DMS153 (cell line): ENCODE measurements around the gene AGAP1.

Source experiments
- DNase-seq: peaks from one replicate; lab custom pipeline; 2025; lab: John Stamatoyannopoulos, UW

The AGAP1 gene

GRCh38 chr2:235569837-235570236, 76.0 kb downstream of the AGAP1 start:
- no peak for DNase-seq

GRCh38 chr2:235570256-235570655, 76.4 kb downstream of the AGAP1 start:
- DNase-seq, result no peak

DNA sequence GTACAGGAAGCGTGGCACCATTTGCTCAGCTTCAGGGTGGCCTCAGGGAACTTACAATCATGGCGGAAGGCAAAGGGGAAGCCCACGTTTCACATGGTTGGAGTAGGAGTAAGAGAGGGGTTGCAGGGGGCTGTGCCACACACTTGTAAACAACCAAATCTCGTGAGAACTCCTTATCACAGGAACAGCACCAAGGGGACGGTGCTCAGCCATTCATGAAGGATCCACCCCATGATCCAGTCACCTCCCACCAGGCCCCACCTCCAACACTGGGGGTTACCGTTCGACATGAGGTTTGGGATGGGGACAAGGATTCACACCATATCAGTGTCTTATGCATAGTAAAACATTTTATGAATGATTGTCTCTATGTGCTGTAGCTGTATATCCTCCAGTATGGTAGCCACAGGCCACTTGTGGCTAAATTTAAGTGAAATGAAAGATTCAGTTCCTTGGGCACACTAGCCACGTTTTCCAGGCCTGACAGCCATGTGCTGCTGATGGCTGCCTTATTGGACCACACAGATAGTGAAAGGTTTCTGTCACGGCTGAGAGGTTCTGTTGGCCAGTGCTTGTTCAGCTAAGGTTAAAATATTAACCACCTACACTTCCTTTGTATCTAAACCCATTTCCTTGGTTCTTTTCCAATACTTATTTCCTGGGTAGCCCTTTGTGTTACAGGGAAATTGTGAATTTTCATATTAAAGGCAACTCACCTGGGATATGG, 77.3 kb downstream of the AGAP1 start:
- DNase-seq, result no peak

DNA sequence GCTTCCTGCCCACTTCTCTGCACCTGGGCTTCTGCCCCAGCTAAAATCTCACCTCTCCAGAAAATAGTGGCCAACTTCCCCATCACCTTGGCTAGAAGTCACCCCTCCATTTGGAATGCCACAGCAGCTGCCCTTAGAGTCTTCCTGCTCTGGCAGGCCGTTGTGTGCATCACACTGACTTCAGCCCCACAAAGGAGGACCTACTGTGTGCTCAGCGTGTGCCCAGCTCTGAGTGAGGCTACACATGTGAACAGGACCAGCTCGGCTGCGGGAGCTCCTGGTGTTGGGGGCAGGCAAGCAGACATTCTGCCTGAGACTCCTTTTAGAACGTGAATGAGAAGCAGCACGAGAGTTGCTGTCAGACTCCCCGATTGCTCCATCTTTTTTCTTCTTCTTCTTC, 78.7 kb downstream of the AGAP1 start:
- no peak for DNase-seq

DNA sequence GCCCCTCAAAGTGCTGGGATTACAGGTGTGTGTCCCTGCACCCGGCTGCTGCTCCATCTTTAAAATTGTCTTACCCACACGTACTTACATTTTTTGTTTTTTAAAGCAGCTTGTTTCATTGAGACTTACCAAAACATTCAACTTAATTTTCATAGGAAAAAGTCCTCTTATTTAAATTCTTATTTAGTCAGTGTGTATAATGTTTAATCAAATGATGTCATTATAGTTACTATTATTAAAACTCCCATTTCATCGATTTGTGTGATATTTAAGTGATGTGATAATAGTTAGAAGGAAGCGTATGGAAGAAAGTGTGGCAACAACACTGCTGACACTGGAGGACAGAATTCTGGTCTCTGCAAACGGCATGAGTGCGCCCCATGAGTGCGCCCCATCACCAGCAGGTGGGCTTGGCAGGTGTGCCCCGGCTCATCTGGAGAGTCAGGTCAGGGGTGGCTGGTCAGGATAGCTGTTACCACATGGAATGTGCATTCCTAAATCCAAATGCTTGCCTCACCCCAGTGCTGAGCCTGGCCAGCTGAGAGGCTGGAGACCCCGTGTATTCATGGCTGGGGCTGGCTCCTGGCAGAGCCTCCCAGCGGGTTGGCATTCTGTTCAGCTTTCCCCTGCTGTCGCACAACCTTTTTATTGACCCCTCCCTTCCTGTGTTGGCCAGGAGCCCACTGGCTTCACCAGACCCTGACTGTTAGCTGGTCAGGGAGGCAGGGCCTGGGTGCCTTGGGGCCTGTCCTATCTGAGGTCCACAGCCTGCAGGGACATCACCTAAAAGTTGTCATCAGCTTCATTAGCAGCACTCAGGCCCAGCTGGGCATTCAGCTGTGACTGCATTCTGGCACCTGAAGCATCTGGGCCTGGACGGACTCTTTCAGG, 79.7 kb downstream of the AGAP1 start:
- DNase-seq, result no peak

- no peak for DNase-seq
These were observed 81.6 kb downstream of the AGAP1 start for GRCh38 chr2:235575431-235575830.

DNA sequence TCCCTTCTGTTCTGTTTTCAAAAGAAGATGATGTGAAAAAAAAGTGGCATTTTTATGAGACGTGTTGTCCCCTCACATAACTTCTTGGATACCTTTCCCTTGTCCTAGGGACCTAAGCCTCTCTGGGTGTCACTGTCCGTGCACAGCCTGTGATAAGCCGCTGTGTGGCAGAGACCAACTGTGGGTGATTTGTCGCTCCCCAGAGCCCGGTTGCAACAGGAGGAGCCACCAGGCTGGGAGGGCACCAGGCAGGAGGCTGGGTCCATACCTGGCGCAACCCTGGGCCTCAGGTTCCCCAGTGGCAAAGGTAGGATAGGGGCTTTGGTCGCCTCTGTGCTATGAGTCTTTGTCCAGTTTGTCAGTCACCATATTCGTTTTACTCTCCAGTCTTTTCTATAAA, 82.1 kb downstream of the AGAP1 start:
- no peak for DNase-seq

GRCh38 chr2:235576337-235576910, 82.6 kb downstream of the AGAP1 start:
- no peak for DNase-seq

- peak; percentile 81 for DNase-seq
These were observed 83.8 kb downstream of the AGAP1 start for GRCh38 chr2:235577404-235578330.

- DNase-seq, result no peak
These were observed 85.3 kb downstream of the AGAP1 start for GRCh38 chr2:235579128-235579527.

- no peak for DNase-seq
These were observed 86.7 kb downstream of the AGAP1 start for GRCh38 chr2:235580426-235581157.

DNA sequence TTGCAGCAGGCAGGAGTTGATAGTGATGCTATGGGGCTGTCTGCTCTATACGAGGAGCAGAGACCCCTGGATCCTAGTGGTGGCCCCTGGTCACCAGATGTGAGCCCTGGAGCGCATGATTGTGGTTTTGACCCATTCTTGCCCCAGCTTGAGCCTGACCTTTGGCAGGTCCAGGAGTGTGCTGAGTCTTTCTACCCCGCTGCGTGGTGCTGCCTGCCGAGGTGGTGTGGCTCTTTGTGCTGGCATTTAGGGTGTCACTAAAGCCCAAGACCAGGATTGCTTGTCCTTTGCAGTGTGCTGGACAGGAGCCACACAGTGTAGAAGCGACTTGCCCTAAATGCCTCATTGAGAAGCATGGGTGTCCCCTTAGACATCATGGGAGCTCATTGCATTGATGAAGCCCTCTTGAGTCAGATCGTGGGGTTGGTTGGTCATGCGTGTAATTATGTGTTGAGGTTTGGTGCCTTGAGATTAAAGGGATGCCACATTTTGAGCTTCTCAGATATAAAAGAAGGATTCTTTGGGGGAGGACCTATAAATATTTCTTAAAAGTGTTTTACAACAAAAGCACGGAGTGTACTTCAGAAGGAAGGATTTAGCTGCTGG, 88.3 kb downstream of the AGAP1 start:
- no peak for DNase-seq

- no peak for DNase-seq
These were observed 88.9 kb downstream of the AGAP1 start for GRCh38 chr2:235582729-235583128.

- DNase-seq, result no peak
These were observed 89.3 kb downstream of the AGAP1 start for GRCh38 chr2:235583144-235583543.

DNA sequence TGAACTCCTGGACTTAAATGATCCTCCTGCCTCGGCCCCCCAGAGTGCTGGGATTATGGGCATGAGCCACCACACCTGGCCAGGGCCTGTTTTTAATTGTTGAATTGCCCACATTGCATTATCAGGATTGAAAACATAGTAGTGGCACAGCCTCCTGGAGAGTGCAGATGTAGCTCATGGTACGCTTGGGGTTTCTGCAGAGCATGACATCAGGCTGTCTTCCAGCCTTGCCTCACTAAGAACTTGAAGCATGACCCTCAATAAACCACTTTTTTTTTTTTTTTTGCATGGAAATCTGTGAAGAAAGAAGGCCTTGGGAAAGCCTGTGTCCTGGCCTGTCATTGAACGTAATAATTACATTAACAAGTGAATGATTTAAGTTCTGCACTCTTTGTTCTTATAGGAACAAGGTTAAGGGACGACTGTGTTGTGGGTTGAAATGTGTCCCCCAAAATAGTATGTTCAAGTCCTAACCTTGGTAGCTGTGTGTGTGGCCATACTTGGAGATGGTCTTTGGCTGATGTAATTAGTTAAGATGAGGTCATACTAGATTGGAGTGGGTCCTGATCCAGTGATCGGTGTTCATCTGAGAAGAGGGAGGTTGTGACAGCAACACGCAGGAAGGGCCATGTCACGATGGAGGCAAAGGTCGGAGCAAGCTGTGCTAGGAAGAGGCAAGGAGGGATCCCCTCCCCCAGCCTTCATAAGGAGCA, 90.2 kb downstream of the AGAP1 start:
- no peak for DNase-seq

GRCh38 chr2:235584638-235585007, 90.8 kb downstream of the AGAP1 start:
- no peak for DNase-seq

GRCh38 chr2:235587202-235587601, 93.4 kb downstream of the AGAP1 start:
- no peak for DNase-seq

DNA sequence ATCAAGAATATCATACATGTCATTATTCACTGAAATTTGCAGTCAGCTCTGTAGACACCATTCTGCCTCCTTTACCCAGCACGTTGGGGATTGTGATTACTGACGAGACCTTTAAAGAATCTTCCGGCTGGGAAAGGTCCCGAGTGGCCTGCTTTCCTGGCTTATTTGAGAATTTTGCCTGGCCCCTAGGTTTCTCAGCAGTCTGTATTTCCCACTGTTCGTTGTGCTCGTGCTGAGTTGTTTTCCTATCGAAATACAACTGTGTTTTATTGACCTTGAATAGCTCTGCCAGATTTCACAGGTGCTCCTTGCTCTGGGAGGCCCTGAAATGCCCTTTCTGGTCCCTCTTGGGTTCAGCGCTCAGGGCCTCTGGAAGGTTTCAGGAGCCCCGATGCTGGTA, 94.9 kb downstream of the AGAP1 start:
- no peak for DNase-seq

GRCh38 chr2:235591231-235591730, 97.4 kb downstream of the AGAP1 start:
- DNase-seq, result no peak

- DNase-seq, result no peak
These were observed 98.1 kb downstream of the AGAP1 start for GRCh38 chr2:235591921-235592320.
